HG03354 (cell line): ENCODE measurements around the gene ALOX5AP.

Experiments used
- ATAC-seq: cut with Tn5 transposase; IDR thresholded peaks from one replicate; pipeline ENCODE4 v1.9.1; 2021; ENCODE audit warnings: mild to moderate bottlenecking; ENCODE audit not compliant: unreplicated experiment, poor library complexity, severe bottlenecking

ALOX5AP gene

GRCh38 chr13:30752201-30752797 is 17.0 kb downstream of the ALOX5AP start:
- ATAC-seq = no peak

- ATAC-seq = no peak
These were observed 17.8 kb downstream of the ALOX5AP start for GRCh38 chr13:30753030-30753616.

- no peak for ATAC-seq
These were observed 20.3 kb downstream of the ALOX5AP start for GRCh38 chr13:30755678-30756077.

GRCh38 chr13:30757026-30757742 is 21.8 kb downstream of the ALOX5AP start:
- ATAC-seq = no peak

GRCh38 chr13:30759748-30760147 is 24.4 kb downstream of the ALOX5AP start:
- no peak for ATAC-seq

GRCh38 chr13:30762643-30763042 is 27.3 kb downstream of the ALOX5AP start:
- no peak for ATAC-seq

GRCh38 chr13:30763786-30764413 is 28.6 kb downstream of the ALOX5AP start:
- no peak for ATAC-seq

- ATAC-seq = no peak
These were observed 30.9 kb downstream of the ALOX5AP start for GRCh38 chr13:30766231-30766630.

- ATAC-seq = no peak
These were observed 35.6 kb downstream of the ALOX5AP start for GRCh38 chr13:30770929-30771328.

- ATAC-seq = no peak
These were observed 38.2 kb downstream of the ALOX5AP start for GRCh38 chr13:30773561-30773960.

GRCh38 chr13:30774214-30774730 is 38.9 kb downstream of the ALOX5AP start:
- ATAC-seq = no peak

- ATAC-seq = no peak
These were observed 41.3 kb downstream of the ALOX5AP start for GRCh38 chr13:30776661-30777060.

GRCh38 chr13:30779016-30779415 is 43.7 kb downstream of the ALOX5AP start:
- ATAC-seq = no peak

- ATAC-seq = no peak
These were observed 44.3 kb downstream of the ALOX5AP start for GRCh38 chr13:30779608-30780007.

- ATAC-seq = no peak
These were observed 45.1 kb downstream of the ALOX5AP start for GRCh38 chr13:30780338-30780981.

GRCh38 chr13:30785191-30785850 is 50.0 kb downstream of the ALOX5AP start:
- no peak for ATAC-seq

- no peak for ATAC-seq
These were observed 51.3 kb downstream of the ALOX5AP start for GRCh38 chr13:30786648-30787047.

- no peak for ATAC-seq
These were observed 52.6 kb downstream of the ALOX5AP start for GRCh38 chr13:30787738-30788525.
